Hepatocyte (in vitro differentiated cells): ENCODE data around the gene SCN11A.

Experiments used
- CTCF ChIP-seq: fragments of 200-600 bp; sonication (generic); IDR thresholded peaks from 2 replicates; pipeline ENCODE4 v1.5.1; 2016; ENCODE audit warnings: antibody characterized with exemption, mild to moderate bottlenecking; ENCODE audit not compliant: poor library complexity
- EZH2 ChIP-seq: fragments of 200-600 bp; sonication (generic); IDR thresholded peaks from 2 replicates; pipeline ENCODE4 v1.6.1; 2016; ENCODE audit warnings: antibody characterized with exemption, mild to moderate bottlenecking, borderline replicate concordance
- EZH2phosphoT487 ChIP-seq: fragments of 200-600 bp; sonication (generic); IDR thresholded peaks from one replicate; pipeline ENCODE4 v1.6.1; 2018; ENCODE audit warnings: antibody characterized with exemption, mild to moderate bottlenecking, low read depth, moderate library complexity; ENCODE audit not compliant: unreplicated experiment, severe bottlenecking

- TF ChIP-seq EZH2 (no peak), EZH2phosphoT487 (no peak), CTCF (no peak)
Measured at GRCh38 chr3:39022286-39022630, 29.5 kb downstream of the SCN11A start.
